GM18907 (cell line): ENCODE data around the gene RAB3GAP1.

Experiments used
- ATAC-seq: cut with Tn5 transposase; IDR thresholded peaks from one replicate; pipeline ENCODE4 v1.9.1; 2021; ENCODE audit warnings: mild to moderate bottlenecking, moderate library complexity; ENCODE audit not compliant: unreplicated experiment

RAB3GAP1 gene

GRCh38 chr2:135208016-135208415, 155.9 kb downstream of the RAB3GAP1 start:
- ATAC-seq = no peak

DNA sequence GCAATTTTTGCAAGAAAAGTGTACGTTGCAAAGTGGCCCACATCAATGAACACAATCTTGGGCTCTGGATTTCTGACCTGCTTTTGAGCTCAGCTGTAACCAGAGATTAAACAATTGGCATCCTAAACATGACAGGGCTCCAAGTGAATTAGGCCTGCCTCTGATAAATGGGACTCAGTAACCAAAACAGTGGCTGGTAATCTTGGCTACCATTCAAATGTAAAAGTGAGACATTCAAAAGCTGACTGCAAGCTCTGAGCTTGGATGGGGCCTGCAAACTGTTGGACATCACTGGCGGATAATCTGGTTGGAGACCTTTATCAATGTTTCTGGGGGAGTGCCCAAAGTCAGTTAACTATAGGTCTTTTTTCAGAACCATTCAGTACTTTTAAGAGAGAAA, 160.7 kb downstream of the RAB3GAP1 start:
- ATAC-seq = no peak

- no peak for ATAC-seq
Observed at GRCh38 chr2:135218426-135218825, 166.3 kb downstream of the RAB3GAP1 start.

GRCh38 chr2:135219226-135219625, 167.1 kb downstream of the RAB3GAP1 start:
- ATAC-seq = no peak
